T-helper 17 cell (primary cell): ENCODE measurements around the gene FGF21. TPM values are rescaled to one million over a fixed set of nuclear protein-coding genes. Genes with fewer than 3 reads are reported as not detected.

Experiments used
- ATAC-seq: fragments of 150-1000 bp; cut with Tn5 transposase; 2 replicates; pipeline ENCODE4 v1.10.0; 2021; ENCODE audit warnings: mild to moderate bottlenecking, moderate library complexity
- DNase-seq, 3 donors: peaks; one replicate each; pipeline versions ENCODE4 v3.0.0 to v3.0.0-alpha.2; 2020 to 2021
- H3K9me3 ChIP-seq: one replicate; pipeline ENCODE4 v1.7.0; 2013; ENCODE audit warnings: low read length, mild to moderate bottlenecking; ENCODE audit not compliant: control insufficient read depth, poor library complexity, severe bottlenecking
- H3K27ac Mint-ChIP-seq: one replicate; pipeline ENCODE4 v1.8.0; 2022; ENCODE audit warnings: mild to moderate bottlenecking, moderate library complexity, mixed read lengths
- H3K27me3 Mint-ChIP-seq: one replicate; pipeline ENCODE4 v1.8.0; 2022; ENCODE audit warnings: mixed read lengths
- H3K36me3 Mint-ChIP-seq: one replicate; pipeline ENCODE4 v1.8.0; 2022; ENCODE audit warnings: low read depth, mixed read lengths
- H3K4me1 Mint-ChIP-seq: one replicate; pipeline ENCODE4 v1.8.0; 2022; ENCODE audit warnings: mild to moderate bottlenecking, mixed read lengths
- H3K4me3 Mint-ChIP-seq: one replicate; pipeline ENCODE4 v1.8.0; 2022; ENCODE audit warnings: mild to moderate bottlenecking, moderate library complexity, mixed read lengths
- total RNA-seq, 4 donors: library from RNA in 2 of 4; stranded (reverse) in 2 of 4; gene quantifications; one replicate each; pipeline ENCODE4 v1.2.3 and lab custom pipeline; 2022 to 2026

FGF21 gene
- total RNA-seq, 2 donors from 2014 or later: not detected

GRCh38 chr19:48738557-48739403 lies 16.5 kb upstream of the FGF21 start:
- Mint-ChIP-seq H3K36me3 (no peaks in the 10 kb centered on the region), H3K4me1 (peaks cover 13% of the 10 kb centered on the region), H3K27me3 (no peaks in the 10 kb centered on the region), H3K4me3 (peak overlapping the region; percentile 60), H3K27ac (no peak overlapping the region)
- peak; percentile 86 to 97 (median 92) for DNase-seq
- H3K9me3 ChIP-seq: no peaks in the 10 kb centered on the region
- ATAC-seq: peak; percentile 94

- Mint-ChIP-seq H3K36me3 (no peaks in the 10 kb centered on the region), H3K27ac (no peak overlapping the region), H3K4me1 (peaks cover 13% of the 10 kb centered on the region), H3K27me3 (no peaks in the 10 kb centered on the region), H3K4me3 (peak overlapping the region; percentile 65)
- ATAC-seq: no peak
- H3K9me3 ChIP-seq: no peaks in the 10 kb centered on the region
- no peak for DNase-seq
Observed at GRCh38 chr19:48739404-48740163, 15.7 kb upstream of the FGF21 start.

GRCh38 chr19:48740164-48740972 lies 15.0 kb upstream of the FGF21 start, which contains the start of gene RASIP1:
Gene RASIP1, minus strand, starts transcription at chr19:48740610. Its CDS starts 328 bp downstream, at chr19:48740282.
- DNase-seq: no peak
- Mint-ChIP-seq H3K4me1 (peaks cover 13% of the 10 kb centered on the region), H3K36me3 (no peaks in the 10 kb centered on the region), H3K4me3 (peak within 1 kb of the TSS; percentile 65), H3K27ac (no peak within 1 kb of the TSS), H3K27me3 (no peaks in the 10 kb centered on the region)
- H3K9me3 ChIP-seq: no peaks in the 10 kb centered on the region
- no peak for ATAC-seq

- ATAC-seq: no peak
- no peaks in the 10 kb centered on the region for H3K9me3 ChIP-seq
- no peak for DNase-seq
- Mint-ChIP-seq H3K4me3 (peak overlapping the region; percentile 41), H3K4me1 (peaks cover 17% of the 10 kb centered on the region), H3K36me3 (no peaks in the 10 kb centered on the region), H3K27me3 (no peaks in the 10 kb centered on the region), H3K27ac (no peak overlapping the region)
Observed at GRCh38 chr19:48741129-48741999, 14.0 kb upstream of the FGF21 start.

- Mint-ChIP-seq H3K4me3 (no peak overlapping the region), H3K27me3 (no peaks in the 10 kb centered on the region), H3K4me1 (peaks cover 17% of the 10 kb centered on the region), H3K36me3 (no peaks in the 10 kb centered on the region), H3K27ac (no peak overlapping the region)
- DNase-seq (no peak), ATAC-seq (no peak)
- H3K9me3 ChIP-seq: no peaks in the 10 kb centered on the region
Observed at GRCh38 chr19:48742096-48742495, 13.2 kb upstream of the FGF21 start.

DNA sequence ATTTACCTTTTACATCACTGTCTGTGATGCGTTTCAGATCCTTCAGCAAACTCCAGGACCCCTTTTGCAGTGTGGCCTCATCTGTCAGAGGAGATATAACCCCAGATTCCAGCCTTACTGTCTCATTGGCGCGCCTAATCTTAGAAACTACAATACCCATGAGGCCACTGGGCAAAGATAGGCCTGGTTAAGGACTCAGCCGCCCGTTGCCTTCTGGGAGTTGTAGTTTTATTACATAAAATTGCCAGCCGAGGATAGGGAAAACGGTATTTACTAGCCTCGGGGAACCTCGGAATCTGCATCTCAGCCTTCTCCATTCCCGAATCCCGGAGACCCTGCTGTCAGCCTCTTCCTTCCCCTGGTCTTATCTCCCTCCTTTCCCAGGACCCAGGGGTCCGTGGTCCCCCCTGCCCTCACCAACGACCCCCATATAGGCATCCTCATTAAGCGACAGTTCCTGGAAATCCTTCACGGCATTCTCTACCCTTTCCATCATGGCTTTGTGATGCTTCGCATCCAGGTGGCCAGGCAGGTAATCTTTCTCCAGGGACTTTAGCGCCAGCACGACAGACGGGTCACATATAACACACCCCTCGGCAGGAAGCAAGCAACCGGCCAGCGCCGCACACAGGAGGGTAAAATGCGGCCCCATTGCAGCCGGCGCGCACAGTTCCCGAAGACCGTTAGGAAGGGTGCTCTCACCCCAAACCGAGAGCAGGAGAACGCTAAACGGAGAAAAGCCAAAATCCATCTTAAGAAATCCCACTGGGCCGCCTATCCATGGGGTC lies 9.9 kb upstream of the FGF21 start:
- Mint-ChIP-seq H3K4me3 (no peak overlapping the region), H3K27ac (no peak overlapping the region), H3K4me1 (peaks cover 9% of the 10 kb centered on the region), H3K27me3 (no peaks in the 10 kb centered on the region), H3K36me3 (no peaks in the 10 kb centered on the region)
- DNase-seq: peak in 1 of 3 donors; percentile 43
- ATAC-seq: peak; percentile 84
- H3K9me3 ChIP-seq: no peaks in the 10 kb centered on the region

DNA sequence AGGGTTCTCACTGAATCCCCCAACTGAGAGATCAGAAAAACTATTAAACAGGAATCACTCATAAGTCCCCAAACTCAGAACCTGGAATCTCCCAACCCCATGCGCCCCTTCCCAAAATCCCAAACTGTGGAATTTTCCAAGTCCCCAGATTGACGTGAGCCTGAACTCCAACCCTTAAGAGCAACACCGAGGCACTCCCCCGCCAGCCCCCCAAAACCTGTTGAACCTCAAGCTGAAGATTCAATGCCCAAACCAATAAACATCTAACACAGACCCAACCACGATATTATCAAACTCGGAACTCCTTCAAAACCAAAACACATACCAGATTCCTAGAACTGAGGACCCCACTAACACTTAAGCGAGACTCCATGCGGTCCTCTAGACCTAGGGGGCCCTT lies 9.2 kb upstream of the FGF21 start:
- H3K27me3 Mint-ChIP-seq: no peaks in the 10 kb centered on the region
- no peak for ATAC-seq
- no peaks in the 10 kb centered on the region for H3K36me3 Mint-ChIP-seq
- H3K27ac Mint-ChIP-seq: no peak overlapping the region
- no peak for DNase-seq
- H3K4me1 Mint-ChIP-seq: peaks cover 6% of the 10 kb centered on the region
- no peaks in the 10 kb centered on the region for H3K9me3 ChIP-seq
- H3K4me3 Mint-ChIP-seq: no peak overlapping the region

GRCh38 chr19:48746738-48747575 lies 8.4 kb upstream of the FGF21 start, which contains the start of gene IZUMO1:
Gene IZUMO1, minus strand, starts transcription at chr19:48746909. Its CDS starts 1,050 bp downstream, at chr19:48745859.
- peaks cover 4% of the 10 kb centered on the region for H3K4me1 Mint-ChIP-seq
- no peak within 1 kb of the TSS for H3K27ac Mint-ChIP-seq
- H3K27me3 Mint-ChIP-seq: no peaks in the 10 kb centered on the region
- ATAC-seq (peak; percentile 79), DNase-seq (peak in 1 of 3 donors; percentile 43)
- H3K9me3 ChIP-seq: no peaks in the 10 kb centered on the region
- H3K4me3 Mint-ChIP-seq: peak within 1 kb of the TSS; percentile 50
- H3K36me3 Mint-ChIP-seq: no peaks in the 10 kb centered on the region

DNA sequence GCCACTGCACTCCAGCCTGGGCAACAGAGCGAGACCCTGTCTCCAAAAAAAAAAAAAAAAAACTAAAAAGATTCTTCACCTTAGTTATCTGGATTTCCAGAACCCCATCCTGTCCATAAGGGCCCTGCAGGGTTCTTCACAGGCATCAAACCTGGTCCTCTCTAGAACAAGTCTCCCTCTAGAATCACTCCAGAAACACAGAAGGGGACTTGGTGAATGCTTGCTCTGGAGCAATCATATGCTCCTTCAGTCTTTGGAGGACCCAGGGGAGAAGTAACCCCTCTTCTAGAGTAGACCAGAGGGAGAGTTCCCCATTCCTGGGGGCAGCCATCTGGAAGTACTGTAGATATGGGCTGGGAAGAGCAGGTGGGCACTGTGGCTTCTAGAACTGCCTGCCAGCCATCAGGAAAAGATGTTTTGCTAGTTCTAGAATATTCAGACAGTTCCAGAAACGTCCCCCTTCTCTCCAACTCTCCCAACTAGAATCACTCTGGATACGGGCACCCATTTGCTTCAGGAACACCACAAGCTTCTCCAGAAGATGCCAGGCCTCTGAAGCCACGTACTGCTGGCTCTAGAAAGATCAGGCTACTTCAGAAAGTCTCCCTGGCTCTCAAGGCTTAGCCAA lies 5.6 kb upstream of the FGF21 start:
- H3K27ac Mint-ChIP-seq: no peak overlapping the region
- H3K27me3 Mint-ChIP-seq: peaks cover 12% of the 10 kb centered on the region
- H3K4me3 Mint-ChIP-seq: no peak overlapping the region
- no peaks in the 10 kb centered on the region for H3K9me3 ChIP-seq
- H3K4me1 Mint-ChIP-seq: peaks cover 13% of the 10 kb centered on the region
- DNase-seq (no peak), ATAC-seq (no peak)
- no peaks in the 10 kb centered on the region for H3K36me3 Mint-ChIP-seq

GRCh38 chr19:48750351-48750750 lies 5.0 kb upstream of the FGF21 start:
- DNase-seq: no peak
- no peaks in the 10 kb centered on the region for H3K9me3 ChIP-seq
- Mint-ChIP-seq H3K4me3 (no peak overlapping the region), H3K4me1 (peaks cover 13% of the 10 kb centered on the region), H3K27me3 (peaks cover 12% of the 10 kb centered on the region), H3K27ac (peak overlapping the region; percentile 51), H3K36me3 (no peaks in the 10 kb centered on the region)
- ATAC-seq: no peak
